HG03558 (cell line): Measurements from ENCODE around the gene MYLK.

ENCODE experiments used
- ATAC-seq: cut with Tn5 transposase; IDR thresholded peaks from one replicate; pipeline ENCODE4 v1.9.1; 2021; ENCODE audit warnings: moderate number of reproducible peaks; ENCODE audit not compliant: unreplicated experiment; ENCODE audit errors: extremely low read depth

The MYLK gene

DNA sequence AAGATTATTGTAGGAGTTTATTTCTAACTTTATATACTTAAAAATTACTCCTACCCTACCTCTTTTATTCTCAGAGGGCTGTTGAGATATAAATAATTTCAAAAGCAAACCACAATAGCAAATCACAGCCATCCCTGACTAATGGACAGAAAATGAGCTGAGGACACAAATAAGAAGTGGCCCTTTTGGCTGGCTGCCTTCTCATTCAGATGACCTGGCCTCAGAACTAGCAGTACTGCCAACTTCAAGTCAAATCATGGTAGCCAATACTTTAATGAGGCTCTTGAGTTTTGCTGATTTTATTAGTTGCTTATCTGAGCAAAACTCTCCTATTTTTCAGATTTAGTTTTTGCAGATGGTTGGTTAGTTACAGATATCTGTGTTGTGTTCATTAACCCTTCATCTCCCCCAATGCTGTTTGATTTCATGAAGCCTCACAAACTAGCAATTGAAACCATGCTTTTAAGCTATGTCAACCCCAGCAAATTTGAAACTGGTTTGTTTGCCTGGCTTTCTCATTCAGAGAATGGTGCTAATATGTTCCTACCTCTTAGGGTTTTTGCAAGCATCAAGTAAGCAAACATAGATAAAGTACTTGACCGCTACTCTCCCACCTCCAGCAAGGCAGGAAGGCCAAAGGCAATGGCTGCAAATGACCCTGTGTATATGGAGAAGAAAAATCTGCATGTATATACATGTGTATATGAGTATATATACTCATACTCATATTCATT, 225.8 kb downstream of the MYLK start:
- ATAC-seq = no peak

DNA sequence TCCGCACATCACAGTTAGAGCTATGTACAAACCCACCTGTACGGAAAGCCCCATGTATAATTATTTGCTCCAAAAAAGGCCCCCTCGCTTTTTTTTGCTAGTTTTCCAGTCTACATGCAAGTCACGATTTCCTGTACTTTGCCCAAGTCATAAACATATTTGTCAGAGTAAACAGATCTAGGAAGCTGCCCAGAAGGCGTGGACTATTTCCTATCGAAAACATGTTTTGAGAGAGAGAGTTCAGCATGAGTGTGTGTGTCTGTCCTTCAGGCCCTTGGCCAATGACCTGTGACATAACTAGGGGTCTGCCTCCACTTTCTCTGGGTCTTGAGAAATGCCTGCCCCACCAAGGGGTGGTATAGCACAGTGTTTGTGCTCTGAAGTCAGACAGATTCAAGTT, 226.6 kb downstream of the MYLK start:
- no peak for ATAC-seq

- no peak for ATAC-seq
Measured at GRCh38 chr3:123657111-123657510, 227.0 kb downstream of the MYLK start.

GRCh38 chr3:123656691-123657090, 227.4 kb downstream of the MYLK start:
- ATAC-seq = no peak

GRCh38 chr3:123656274-123656673, 227.9 kb downstream of the MYLK start:
- no peak for ATAC-seq

DNA sequence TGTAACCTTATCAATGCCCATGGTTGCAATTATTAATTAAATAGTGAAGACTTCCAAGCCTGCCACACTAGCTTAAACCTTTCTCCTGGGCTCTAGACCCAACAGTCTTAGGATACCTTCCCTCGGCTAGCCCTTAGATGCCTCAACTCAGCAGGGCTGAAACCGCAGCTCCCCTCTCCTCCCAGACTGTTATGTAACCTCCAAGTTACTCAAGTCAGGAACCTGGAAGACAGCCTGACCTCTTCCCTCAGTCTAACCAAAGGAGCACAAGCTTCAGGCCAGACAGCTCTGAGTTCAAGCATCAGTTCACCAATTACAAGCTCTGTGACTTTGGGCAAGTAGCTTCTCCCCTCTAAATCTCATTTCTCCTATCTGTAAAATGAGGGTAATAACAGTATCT, 228.7 kb downstream of the MYLK start:
- ATAC-seq = no peak

- no peak for ATAC-seq
Measured at GRCh38 chr3:123653221-123653682, 230.9 kb downstream of the MYLK start.

DNA sequence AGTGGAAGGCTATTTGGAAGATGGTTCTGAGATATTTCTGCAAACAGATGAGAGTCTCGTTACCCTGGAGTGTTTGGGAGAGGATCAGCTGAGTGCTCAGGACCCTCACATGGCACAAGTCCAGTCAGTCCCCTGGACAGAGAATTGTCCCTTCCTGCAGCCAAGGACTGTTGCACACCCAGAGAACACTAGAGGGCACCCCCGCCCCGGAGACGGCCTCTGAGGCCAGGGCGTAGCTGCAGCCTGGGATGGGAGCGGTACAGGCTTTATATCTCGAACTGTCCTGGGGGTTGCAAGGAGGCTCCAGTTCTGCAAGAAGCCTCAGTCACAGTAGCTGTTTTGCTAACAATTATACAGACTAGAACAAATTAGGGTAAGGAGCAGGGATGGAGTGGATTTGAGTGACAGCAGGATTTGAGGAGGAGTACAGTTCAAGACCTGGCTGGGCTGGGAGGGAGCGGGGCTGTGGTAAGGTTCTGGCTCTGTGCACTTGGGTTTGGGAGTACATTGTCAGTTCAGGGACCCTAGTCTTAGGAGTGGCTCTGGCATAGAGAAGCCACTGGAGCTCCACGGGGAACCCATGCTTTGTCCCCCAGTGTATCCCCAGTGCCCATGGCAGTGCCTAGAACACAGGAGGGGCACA, 231.7 kb downstream of the MYLK start:
- ATAC-seq = no peak

GRCh38 chr3:123651449-123652341, 232.4 kb downstream of the MYLK start:
- no peak for ATAC-seq

- no peak for ATAC-seq
Measured at GRCh38 chr3:123650101-123650500, 234.0 kb downstream of the MYLK start.

DNA sequence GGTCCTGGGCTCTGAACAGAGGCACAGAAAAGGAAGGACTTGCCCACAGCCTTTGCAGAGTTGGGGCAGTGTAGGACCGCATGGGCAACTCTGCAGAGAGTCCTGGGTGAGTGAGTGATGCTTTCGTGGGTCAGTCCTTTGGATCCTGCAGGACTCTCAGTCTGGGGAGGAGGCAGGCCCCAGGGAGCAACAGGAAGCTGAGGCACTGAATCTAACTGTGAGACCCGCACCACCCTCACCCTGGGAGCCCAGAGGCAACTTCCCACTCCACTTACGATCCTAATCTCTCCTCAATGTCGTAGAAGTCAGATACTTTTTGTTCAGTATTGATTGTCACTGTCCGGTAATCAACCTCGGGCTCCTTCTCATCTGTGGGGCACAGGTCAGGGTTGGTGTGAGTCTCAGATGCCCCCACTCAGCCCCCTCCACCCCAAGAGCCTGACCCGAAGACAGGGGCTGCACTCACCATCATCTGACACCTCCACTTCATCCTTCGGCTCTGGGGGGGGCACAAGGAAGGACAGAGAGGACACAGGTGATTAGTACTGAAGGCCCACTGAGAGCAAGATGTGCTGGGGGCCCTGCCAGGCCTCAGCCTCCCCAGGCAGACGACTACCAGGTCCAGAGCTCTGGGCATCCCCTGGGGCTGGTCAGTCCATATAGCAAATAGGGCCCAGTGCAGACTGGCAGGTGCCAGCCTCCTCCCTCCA, 235.3 kb downstream of the MYLK start:
- ATAC-seq = no peak

DNA sequence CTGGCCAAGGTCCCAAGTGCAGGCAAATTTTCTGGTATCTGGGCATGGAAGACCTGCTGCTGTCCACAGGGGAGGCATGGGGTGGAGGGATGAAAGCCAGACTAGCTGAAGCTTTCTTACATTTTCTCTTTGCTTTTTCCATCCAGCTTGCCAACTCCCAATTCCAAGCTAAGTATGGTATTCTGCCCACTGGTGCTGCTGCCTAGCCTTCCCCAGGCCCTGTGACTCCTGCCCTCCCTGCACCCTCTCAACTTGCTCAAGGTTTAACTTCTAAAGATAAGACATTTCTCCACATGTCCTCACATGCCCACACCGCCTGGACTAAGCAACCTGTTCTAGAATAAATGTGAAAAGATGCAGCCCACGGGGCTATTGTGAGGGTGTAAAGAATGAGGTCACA, 239.8 kb downstream of the MYLK start:
- ATAC-seq = no peak

- ATAC-seq = no peak
Measured at GRCh38 chr3:123642957-123643330, 241.2 kb downstream of the MYLK start.

GRCh38 chr3:123642182-123642956, 241.8 kb downstream of the MYLK start:
- peak; percentile 48 for ATAC-seq

GRCh38 chr3:123641505-123641904, 242.6 kb downstream of the MYLK start:
- no peak for ATAC-seq

DNA sequence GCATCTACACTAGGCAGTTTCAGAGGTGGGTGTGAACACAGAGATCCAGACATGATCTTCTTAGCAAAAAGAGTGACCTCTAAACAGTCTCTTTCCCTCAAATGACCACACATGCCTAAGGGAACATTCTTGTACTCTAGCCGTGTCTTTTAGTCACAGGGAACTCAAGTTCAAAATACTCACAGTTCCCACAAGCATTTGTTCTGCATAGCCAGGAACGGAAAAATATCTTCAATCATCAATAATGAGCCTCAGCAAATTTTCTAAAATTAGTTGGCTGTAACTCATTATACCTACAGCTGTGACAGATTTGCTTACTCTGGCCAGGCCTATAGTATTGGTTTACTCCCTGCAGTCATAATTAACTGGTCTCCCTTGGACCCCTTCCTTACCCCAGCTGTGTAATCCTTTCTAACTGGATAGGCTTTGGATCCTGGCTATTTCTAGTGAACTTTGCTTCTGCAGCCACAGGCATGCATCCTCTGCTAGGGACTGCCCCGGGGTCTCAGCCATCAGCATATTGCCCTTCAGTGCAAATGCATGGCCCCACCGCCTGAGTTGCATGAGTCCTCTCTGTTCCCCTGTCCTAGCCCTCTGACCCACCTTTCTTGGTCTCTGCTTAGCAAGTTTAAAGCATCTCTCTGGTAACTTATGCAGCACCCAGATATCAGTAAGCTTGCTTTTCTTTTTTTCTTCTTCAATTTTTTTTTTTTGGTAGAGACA, 243.2 kb downstream of the MYLK start:
- ATAC-seq = no peak

DNA sequence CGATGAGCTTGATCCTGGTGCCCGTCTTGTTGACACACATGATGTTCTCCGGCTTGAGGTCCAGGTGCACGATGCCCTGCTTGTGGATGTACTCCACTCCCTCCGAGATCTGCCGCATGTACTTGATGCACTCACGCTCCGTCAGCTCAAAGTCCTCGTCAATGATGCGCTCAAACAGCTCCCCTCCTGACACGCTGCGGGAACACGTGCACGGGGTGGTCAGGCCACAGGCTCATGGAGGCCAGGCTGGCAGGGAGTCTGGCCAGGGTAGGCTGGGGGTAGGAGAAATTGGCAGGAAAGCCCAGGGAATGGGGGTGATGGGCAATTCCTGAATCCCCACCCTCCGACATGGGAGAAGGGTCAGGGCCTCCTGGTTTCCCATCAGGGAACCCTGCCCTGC, 243.8 kb downstream of the MYLK start:
- no peak for ATAC-seq

- ATAC-seq = no peak
Measured at GRCh38 chr3:123638936-123639689, 245.0 kb downstream of the MYLK start.
